Thyroid gland (tissue), 4 donors: ENCODE measurements around the gene ZBTB7B.

ENCODE experiments used
- POLR2A ChIP-seq, 2 donors: fragments of 450-650 bp; IDR thresholded peaks; one replicate each; pipeline ENCODE4 v1.6.1; 2017; ENCODE audit warnings: antibody characterized with exemption in 2 of 2, mild to moderate bottlenecking in 2 of 2, moderate library complexity in 1 of 2
- TF ChIP-seq, protein P1 (sequence below), 6 experiments: fragments of 200-600 bp in 3 of 6; fragments of 450-650 bp in 3 of 6; sonication (generic) in 3 of 6; IDR thresholded peaks; one replicate each; pipeline ENCODE4 v1.5.1; 2016 to 2019; ENCODE audit warnings: antibody characterized with exemption in 6 of 6, mild to moderate bottlenecking in 2 of 6, inconsistent platforms in 1 of 6, moderate library complexity in 1 of 6

DNA sequence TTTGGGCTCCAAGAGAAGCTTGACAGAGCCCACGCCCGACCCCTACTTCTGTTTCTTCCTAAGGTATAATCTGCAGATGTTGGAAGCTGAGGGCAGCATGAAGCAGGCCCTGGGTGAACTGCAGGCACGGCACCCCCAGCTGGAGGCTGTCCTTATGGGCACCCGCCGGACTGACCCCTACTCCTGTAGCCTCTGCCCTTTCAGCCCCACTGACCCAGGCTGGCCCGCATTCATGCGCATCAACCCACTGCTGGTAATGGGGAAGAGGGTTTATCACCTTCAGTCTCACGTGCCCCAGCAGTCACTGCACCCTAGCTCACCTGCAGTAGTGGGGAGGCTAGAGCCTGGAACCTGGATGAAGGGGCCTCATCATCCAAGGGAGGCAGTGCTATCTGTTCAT is 12.3 kb upstream of the ZBTB7B start:
- TF ChIP-seq POLR2A (IDR thresholded peaks at IDR 0.05), result no peak
- TF ChIP-seq, protein P1, sequence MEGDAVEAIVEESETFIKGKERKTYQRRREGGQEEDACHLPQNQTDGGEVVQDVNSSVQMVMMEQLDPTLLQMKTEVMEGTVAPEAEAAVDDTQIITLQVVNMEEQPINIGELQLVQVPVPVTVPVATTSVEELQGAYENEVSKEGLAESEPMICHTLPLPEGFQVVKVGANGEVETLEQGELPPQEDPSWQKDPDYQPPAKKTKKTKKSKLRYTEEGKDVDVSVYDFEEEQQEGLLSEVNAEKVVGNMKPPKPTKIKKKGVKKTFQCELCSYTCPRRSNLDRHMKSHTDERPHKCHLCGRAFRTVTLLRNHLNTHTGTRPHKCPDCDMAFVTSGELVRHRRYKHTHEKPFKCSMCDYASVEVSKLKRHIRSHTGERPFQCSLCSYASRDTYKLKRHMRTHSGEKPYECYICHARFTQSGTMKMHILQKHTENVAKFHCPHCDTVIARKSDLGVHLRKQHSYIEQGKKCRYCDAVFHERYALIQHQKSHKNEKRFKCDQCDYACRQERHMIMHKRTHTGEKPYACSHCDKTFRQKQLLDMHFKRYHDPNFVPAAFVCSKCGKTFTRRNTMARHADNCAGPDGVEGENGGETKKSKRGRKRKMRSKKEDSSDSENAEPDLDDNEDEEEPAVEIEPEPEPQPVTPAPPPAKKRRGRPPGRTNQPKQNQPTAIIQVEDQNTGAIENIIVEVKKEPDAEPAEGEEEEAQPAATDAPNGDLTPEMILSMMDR (IDR thresholded peaks at IDR 0.05), result no peak
